Mammary epithelial cell (primary cell): ENCODE results near the gene MISP.
"Not testable (repeated sequence)": the region's sequence is repeated elsewhere in the genome, so short reads cannot be mapped to it uniquely, and the experiment has no call there.

ENCODE experiments used
- CTCF ChIP-seq, 2 donors: IDR thresholded peaks in 1 of 2; conservative IDR thresholded peaks in 1 of 2; 2 replicates each; pipeline ENCODE4 v1.5.1; 2011 to 2012; ENCODE audit warnings: inconsistent platforms in 2 of 2, low read length in 2 of 2, mild to moderate bottlenecking in 2 of 2, control low read depth in 1 of 2, low read depth in 1 of 2; ENCODE audit not compliant: insufficient read depth in 1 of 2; ENCODE audit errors: extremely low read depth in 1 of 2
- EZH2 ChIP-seq: IDR thresholded peaks from 2 replicates; pipeline ENCODE4 v1.6.1; 2012; ENCODE audit warnings: low read length, inconsistent platforms, borderline replicate concordance

DNA sequence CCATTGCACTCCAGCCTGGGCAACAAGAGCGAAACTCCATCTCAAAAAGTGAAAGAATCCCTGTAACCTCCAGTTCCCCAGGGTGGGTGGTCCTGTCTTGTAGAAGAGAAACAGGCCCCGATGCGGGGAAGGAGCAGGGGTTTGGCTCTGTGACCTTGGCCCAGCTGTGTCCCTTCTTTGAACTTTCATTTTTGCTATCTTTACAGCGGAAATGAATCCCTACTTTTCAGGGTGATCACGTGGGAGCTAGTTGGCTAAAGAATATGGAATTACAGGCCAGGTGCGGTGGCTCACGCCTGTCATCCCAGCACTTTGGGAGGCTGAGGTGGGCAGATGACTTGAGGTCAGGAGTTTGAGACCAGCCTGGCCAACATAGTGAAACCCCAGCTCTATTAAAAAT, 5.8 kb upstream of the MISP start:
- not testable (repeated sequence) for TF ChIP-seq CTCF (conservative IDR thresholded peaks at IDR 0.05 in 1 of 2, IDR thresholded peaks at IDR 0.05 in 1 of 2; ENCODE audit: extremely low read depth in 1 of 2, insufficient read depth in 1 of 2, low read depth in 1 of 2, low read length in 2 of 2); EZH2
